ENCODE measurements around the gene ADARB2.

The ADARB2 gene

GRCh38 chr10:1643908-1644179 lies 93.5 kb downstream of the ADARB2 start:
- Histone ChIP-seq H3K27ac (no peak overlapping the region), H3K27me3 (no peaks in the 10 kb centered on the region), H3K4me1 (ENCODE audit: control insufficient read depth in 1 of 2, insufficient read depth in 1 of 2, low read depth in 1 of 2, low read length in 1 of 2) (no peaks in the 10 kb centered on the region), H3K4me3 (ENCODE audit: low read depth in 1 of 2, low read length in 1 of 2) (no peak overlapping the region), H3K36me3 (no peaks in the 10 kb centered on the region), H3K9me3 (no peaks in the 10 kb centered on the region)
- TF ChIP-seq CTCF (IDR thresholded peaks at IDR 0.05) = no peak

- TF ChIP-seq CTCF (IDR thresholded peaks at IDR 0.05) = no peak
- Histone ChIP-seq H3K27ac (no peak overlapping the region), H3K4me3 (ENCODE audit: low read depth in 1 of 2, low read length in 1 of 2) (no peak overlapping the region), H3K9me3 (no peaks in the 10 kb centered on the region), H3K4me1 (ENCODE audit: control insufficient read depth in 1 of 2, insufficient read depth in 1 of 2, low read depth in 1 of 2, low read length in 1 of 2) (no peaks in the 10 kb centered on the region), H3K36me3 (no peaks in the 10 kb centered on the region), H3K27me3 (no peaks in the 10 kb centered on the region)
Observed at GRCh38 chr10:1643161-1643907, 94.0 kb downstream of the ADARB2 start.

- no peak for TF ChIP-seq CTCF (IDR thresholded peaks at IDR 0.05)
- Histone ChIP-seq H3K27me3 (no peaks in the 10 kb centered on the region), H3K27ac (no peak overlapping the region), H3K4me1 (ENCODE audit: control insufficient read depth in 1 of 2, insufficient read depth in 1 of 2, low read depth in 1 of 2, low read length in 1 of 2) (no peaks in the 10 kb centered on the region), H3K36me3 (no peaks in the 10 kb centered on the region), H3K4me3 (ENCODE audit: low read depth in 1 of 2, low read length in 1 of 2) (no peak overlapping the region), H3K9me3 (no peaks in the 10 kb centered on the region)
Observed at GRCh38 chr10:1642600-1643160, 94.6 kb downstream of the ADARB2 start.

- no peak for TF ChIP-seq CTCF (IDR thresholded peaks at IDR 0.05)
- no peaks in the 10 kb centered on the region for H3K27me3 ChIP-seq
- no peaks in the 10 kb centered on the region for H3K9me3 ChIP-seq
- no peak overlapping the region for H3K4me3 ChIP-seq (ENCODE audit: low read depth in 1 of 2, low read length in 1 of 2)
- no peaks in the 10 kb centered on the region for H3K36me3 ChIP-seq
- no peaks in the 10 kb centered on the region for H3K4me1 ChIP-seq (ENCODE audit: control insufficient read depth in 1 of 2, insufficient read depth in 1 of 2, low read depth in 1 of 2, low read length in 1 of 2)
- no peak overlapping the region for H3K27ac ChIP-seq
Observed at GRCh38 chr10:1641402-1641801, 95.9 kb downstream of the ADARB2 start.

GRCh38 chr10:1638889-1639419 lies 98.4 kb downstream of the ADARB2 start:
- TF ChIP-seq CTCF (IDR thresholded peaks at IDR 0.05) = no peak

More at GRCh38 chr10:1638889-1639419, 98.4 kb downstream of the ADARB2 start:
- H3K4me3 ChIP-seq (ENCODE audit: low read depth in 1 of 2, low read length in 1 of 2) = no peak overlapping the region
- H3K4me1 ChIP-seq (ENCODE audit: control insufficient read depth in 1 of 2, insufficient read depth in 1 of 2, low read depth in 1 of 2, low read length in 1 of 2) = no peaks in the 10 kb centered on the region
- no peaks in the 10 kb centered on the region for H3K9me3 ChIP-seq
- no peaks in the 10 kb centered on the region for H3K27me3 ChIP-seq
- no peak overlapping the region for H3K27ac ChIP-seq
- no peaks in the 10 kb centered on the region for H3K36me3 ChIP-seq
